ENCODE measurements around the gene THOC2. TPM values are rescaled to one million over a fixed set of nuclear protein-coding genes. Genes with fewer than 3 reads are reported as not detected.

The THOC2 gene
- total and polyA plus RNA-seq, 9 of the 15 experiments (the other 6 are each of a cell fraction or from before 2014, with no cell fraction given): 131 to 234 (median 192) TPM

GRCh38 chrX:123732670-123733363 is at the start of gene THOC2 (continued):
- no peak for TF ChIP-seq HOXB6 (CRISPR knock-in tag; IDR thresholded peaks at IDR 0.05; ENCODE audit: borderline replicate concordance)
- no peak for TF ChIP-seq ELF2 (CRISPR knock-in tag; IDR thresholded peaks at IDR 0.05)
- TF ChIP-seq FUS (optimal IDR thresholded peaks at IDR 0.05; ENCODE audit: low read depth, low read length): no peak
- TF ChIP-seq ZNF384 (IDR thresholded peaks at IDR 0.05; ENCODE audit: low read depth, low read length): no peak
- no peak for TF ChIP-seq ZNF75A (CRISPR knock-in tag; IDR thresholded peaks at IDR 0.05)
- no peak for TF ChIP-seq ZBTB8A (IDR thresholded peaks at IDR 0.05; ENCODE audit: partially characterized antibody)
- no peak for TF ChIP-seq SMAD1 (IDR thresholded peaks at IDR 0.05; ENCODE audit: low read depth, low read length, partially characterized antibody)
- TF ChIP-seq, protein P1, sequence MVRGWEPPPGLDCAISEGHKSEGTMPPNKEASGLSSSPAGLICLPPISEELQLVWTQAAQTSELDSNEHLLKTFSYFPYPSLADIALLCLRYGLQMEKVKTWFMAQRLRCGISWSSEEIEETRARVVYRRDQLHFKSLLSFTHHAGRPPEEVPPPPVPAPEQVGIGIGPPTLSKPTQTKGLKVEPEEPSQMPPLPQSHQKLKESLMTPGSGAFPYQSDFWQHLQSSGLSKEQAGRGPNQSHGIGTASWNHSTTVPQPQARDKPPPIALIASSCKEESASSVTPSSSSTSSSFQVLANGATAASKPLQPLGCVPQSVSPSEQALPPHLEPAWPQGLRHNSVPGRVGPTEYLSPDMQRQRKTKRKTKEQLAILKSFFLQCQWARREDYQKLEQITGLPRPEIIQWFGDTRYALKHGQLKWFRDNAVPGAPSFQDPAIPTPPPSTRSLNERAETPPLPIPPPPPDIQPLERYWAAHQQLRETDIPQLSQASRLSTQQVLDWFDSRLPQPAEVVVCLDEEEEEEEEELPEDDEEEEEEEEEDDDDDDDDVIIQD (CRISPR knock-in tag; IDR thresholded peaks at IDR 0.05): no peak
- no peak for TF ChIP-seq HDAC6 (IDR thresholded peaks at IDR 0.05; ENCODE audit: low read depth, low read length)
- TF ChIP-seq RFX5 (IDR thresholded peaks at IDR 0.05; ENCODE audit: low read depth, low read length): no peak
- TF ChIP-seq, protein P2, sequence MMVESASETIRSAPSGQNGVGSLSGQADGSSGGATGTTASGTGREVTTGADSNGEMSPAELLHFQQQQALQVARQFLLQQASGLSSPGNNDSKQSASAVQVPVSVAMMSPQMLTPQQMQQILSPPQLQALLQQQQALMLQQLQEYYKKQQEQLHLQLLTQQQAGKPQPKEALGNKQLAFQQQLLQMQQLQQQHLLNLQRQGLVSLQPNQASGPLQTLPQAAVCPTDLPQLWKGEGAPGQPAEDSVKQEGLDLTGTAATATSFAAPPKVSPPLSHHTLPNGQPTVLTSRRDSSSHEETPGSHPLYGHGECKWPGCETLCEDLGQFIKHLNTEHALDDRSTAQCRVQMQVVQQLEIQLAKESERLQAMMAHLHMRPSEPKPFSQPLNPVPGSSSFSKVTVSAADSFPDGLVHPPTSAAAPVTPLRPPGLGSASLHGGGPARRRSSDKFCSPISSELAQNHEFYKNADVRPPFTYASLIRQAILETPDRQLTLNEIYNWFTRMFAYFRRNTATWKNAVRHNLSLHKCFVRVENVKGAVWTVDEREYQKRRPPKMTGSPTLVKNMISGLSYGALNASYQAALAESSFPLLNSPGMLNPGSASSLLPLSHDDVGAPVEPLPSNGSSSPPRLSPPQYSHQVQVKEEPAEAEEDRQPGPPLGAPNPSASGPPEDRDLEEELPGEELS (CRISPR knock-in tag; IDR thresholded peaks at IDR 0.05; ENCODE audit: borderline replicate concordance): no peak
- TF ChIP-seq KHSRP (IDR thresholded peaks at IDR 0.05): no peak
- no peak for TF ChIP-seq NFXL1 (CRISPR knock-in tag; IDR thresholded peaks at IDR 0.05)
- TF ChIP-seq ZBED1 (IDR thresholded peaks at IDR 0.05): no peak
- TF ChIP-seq MED1 (CRISPR knock-in tag; IDR thresholded peaks at IDR 0.05; ENCODE audit: borderline replicate concordance): no peak
- TF ChIP-seq PREB (CRISPR knock-in tag; IDR thresholded peaks at IDR 0.05): no peak
- no peak for TF ChIP-seq ZNF512 (tag; IDR thresholded peaks at IDR 0.05)
- TF ChIP-seq, protein P3, sequence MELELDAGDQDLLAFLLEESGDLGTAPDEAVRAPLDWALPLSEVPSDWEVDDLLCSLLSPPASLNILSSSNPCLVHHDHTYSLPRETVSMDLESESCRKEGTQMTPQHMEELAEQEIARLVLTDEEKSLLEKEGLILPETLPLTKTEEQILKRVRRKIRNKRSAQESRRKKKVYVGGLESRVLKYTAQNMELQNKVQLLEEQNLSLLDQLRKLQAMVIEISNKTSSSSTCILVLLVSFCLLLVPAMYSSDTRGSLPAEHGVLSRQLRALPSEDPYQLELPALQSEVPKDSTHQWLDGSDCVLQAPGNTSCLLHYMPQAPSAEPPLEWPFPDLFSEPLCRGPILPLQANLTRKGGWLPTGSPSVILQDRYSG (tag; conservative IDR thresholded peaks at IDR 0.05; ENCODE audit: low read depth): no peak
- TF ChIP-seq MTF1 (CRISPR knock-in tag; IDR thresholded peaks at IDR 0.05; ENCODE audit: borderline replicate concordance): no peak
- TF ChIP-seq, protein P4, sequence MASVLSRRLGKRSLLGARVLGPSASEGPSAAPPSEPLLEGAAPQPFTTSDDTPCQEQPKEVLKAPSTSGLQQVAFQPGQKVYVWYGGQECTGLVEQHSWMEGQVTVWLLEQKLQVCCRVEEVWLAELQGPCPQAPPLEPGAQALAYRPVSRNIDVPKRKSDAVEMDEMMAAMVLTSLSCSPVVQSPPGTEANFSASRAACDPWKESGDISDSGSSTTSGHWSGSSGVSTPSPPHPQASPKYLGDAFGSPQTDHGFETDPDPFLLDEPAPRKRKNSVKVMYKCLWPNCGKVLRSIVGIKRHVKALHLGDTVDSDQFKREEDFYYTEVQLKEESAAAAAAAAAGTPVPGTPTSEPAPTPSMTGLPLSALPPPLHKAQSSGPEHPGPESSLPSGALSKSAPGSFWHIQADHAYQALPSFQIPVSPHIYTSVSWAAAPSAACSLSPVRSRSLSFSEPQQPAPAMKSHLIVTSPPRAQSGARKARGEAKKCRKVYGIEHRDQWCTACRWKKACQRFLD (CRISPR knock-in tag; IDR thresholded peaks at IDR 0.05): no peak
